Subcutaneous adipose tissue (tissue), 4 donors: ENCODE data around the gene SCGB1D1. TPM values are rescaled to one million over a fixed set of nuclear protein-coding genes. Genes with fewer than 3 reads are reported as not detected.

Experiments used
- total RNA-seq, 4 donors: library from RNA; depleted of rRNA; stranded (reverse); fragments of >200 nt; gene quantifications; one replicate each; pipeline ENCODE4 v1.1.0, GENCODE V29; 2016
- TF ChIP-seq, protein P1 (sequence below): fragments of 450-650 bp; IDR thresholded peaks from one replicate; pipeline ENCODE4 v1.5.1; 2016; ENCODE audit warnings: low read depth, mild to moderate bottlenecking, control low read depth, antibody characterized with exemption, moderate library complexity

SCGB1D1 gene
- total RNA-seq, 4 donors from 2014 or later = not detected

DNA sequence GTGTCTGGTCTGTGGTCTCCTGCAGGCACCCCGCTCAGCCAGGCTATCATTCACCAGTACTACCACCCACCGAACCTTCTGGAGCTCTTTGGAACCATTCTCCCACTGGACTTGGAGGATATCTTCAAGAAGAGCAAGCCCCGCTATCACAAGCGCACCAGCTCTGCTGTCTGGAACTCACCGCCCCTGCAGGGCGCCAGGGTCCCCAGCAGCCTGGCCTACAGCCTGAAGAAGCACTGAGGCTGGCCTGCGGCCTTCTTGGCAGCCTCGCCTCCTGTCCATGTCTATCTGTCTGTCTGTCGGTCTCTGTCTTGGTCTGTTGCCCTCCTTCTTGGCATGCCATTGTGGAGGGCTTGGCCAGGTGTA lies 38.3 kb upstream of the SCGB1D1 start:
- TF ChIP-seq, protein P1, sequence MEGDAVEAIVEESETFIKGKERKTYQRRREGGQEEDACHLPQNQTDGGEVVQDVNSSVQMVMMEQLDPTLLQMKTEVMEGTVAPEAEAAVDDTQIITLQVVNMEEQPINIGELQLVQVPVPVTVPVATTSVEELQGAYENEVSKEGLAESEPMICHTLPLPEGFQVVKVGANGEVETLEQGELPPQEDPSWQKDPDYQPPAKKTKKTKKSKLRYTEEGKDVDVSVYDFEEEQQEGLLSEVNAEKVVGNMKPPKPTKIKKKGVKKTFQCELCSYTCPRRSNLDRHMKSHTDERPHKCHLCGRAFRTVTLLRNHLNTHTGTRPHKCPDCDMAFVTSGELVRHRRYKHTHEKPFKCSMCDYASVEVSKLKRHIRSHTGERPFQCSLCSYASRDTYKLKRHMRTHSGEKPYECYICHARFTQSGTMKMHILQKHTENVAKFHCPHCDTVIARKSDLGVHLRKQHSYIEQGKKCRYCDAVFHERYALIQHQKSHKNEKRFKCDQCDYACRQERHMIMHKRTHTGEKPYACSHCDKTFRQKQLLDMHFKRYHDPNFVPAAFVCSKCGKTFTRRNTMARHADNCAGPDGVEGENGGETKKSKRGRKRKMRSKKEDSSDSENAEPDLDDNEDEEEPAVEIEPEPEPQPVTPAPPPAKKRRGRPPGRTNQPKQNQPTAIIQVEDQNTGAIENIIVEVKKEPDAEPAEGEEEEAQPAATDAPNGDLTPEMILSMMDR = no peak

DNA sequence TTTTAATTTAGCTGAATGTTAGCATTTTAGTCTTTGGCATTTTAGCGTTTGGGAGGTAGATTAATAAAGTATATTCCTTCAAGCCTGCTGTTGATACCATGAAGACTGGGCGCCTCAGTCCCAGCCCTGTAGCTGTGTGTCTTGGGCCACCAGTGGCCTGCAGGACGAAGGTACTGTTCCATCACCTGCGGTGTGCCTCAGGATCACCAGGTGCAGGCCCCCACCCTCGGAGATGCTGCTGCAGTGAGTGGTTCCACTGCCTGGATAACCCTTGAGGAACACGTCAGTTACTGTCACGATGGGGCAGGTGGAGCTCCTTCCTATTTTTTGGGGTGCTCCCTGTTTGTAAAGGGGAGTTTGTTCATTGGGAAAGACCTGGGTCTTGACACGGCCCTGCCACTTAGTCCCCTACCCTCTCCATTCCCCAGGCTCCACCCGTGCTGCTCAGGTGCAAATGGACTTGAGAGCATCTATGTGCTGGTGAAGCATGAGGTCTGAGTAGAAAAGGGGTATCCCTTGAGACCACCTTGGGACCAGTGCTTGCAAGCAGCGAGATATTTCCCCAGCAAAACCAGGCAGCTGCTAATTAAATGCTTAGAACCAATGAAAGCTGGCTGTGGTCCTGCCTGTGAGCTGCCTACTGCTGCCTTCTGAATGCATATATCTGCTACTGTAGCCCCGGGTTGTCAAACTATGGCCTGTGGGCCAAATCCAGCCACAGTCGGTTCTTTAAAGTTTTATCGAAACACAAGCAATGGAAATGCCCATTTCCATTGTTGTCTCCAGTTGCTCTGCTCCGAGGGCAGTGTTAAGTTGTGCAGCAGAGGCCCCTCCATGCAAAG lies 37.5 kb upstream of the SCGB1D1 start:
- TF ChIP-seq, protein P1 = no peak

DNA sequence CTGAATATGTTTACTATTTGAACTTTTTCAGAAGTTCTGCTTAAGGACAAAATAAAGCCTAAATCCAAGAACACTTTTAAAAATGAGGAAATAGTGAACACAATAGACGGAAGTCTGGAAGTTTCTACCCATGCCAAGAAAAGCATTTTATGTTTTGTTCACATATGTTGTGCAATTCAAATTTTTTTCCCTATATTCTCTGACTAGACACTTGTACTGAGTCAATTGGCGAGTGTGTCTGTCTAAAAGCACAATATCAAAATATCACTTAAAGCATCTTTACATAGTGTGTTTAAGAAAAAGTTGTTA lies 37.0 kb upstream of the SCGB1D1 start:
- TF ChIP-seq, protein P1 = no peak

DNA sequence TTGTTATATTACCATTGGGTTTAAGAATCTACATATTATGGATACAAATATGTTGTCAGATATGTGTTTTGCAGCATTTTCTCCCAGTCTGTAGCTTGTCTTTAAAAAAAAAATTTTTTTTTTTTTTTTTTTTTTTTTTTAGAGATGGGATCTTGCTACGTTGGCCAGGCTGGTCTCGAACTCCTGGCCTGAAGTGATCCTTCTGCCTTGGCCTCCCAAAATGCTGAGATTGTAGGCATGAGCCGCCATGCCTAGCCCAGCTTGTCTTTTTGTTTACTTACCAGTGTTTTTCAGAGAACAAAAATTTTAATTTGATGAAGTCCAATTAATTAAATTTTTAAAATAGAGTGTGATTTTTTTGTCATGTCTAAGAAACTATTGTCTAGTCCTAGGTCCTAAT lies 36.4 kb upstream of the SCGB1D1 start:
- TF ChIP-seq, protein P1 = no peak

DNA sequence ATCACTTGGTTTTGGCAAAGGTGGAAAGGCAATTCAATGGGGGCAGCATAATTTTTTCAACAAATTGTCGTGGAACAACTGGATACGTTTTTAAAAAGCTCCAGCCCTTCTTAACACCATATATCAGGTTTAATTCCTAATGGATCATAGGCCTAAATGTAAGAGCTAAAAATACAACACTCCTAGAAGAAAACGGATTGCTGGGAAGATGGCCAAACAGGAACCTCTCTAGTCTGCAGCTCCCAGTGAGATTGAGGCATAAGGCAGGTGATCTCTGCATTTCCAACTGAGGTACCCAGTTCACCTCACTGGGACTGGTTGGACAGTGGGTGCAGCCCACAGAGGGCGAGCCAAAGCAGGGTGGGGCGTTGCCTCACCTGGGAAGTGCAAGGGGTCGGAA lies 32.4 kb upstream of the SCGB1D1 start:
- TF ChIP-seq, protein P1 = no peak

DNA sequence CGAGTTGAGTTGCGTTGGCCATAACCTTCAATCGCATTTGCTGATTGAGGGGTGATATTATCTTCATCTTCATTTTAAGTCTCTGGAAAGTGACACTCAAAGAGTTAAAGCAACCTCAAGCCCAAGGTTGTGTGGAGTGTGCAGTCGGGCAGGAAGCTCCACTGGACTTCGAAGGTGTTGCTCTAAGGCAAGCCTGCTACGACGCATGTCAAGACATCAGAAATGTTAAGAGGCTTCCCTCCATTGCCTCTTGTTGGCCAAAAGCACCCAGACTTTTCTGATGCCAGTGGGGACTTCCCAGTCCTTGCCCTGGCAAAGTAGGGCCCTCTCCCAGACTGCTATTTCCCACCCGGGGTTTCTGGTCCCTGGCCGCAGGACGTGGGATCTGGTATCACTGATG lies 23.6 kb upstream of the SCGB1D1 start:
- TF ChIP-seq, protein P1 = no peak

DNA sequence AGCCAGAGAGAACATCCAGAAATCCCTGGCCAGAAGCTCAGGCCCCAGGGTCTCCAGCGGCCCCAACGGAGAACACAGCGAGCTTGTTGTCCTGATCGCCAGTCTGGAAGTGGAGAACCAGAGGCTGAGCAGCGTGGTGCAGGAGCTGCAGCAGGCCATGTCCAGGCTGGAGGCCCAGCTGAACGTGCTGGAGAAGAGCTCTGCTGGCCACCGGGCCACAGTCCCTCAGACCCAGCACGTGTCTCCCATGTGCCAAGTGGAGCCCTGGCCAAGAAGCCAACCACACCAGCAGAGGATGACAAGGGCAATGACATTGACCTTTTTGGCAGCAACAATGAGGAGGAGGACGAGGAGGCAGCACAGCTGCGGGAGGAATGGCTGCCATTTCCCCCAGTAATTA lies 20.6 kb upstream of the SCGB1D1 start:
- TF ChIP-seq, protein P1 = no peak
